A204.1 (cell line): ENCODE results near the gene DNAJC19.

Experiments used
- FAIRE-seq: peaks from 2 replicates; lab custom pipeline; 2012; peaks lifted over from hg19 to GRCh38; lab: Jason Lieb, UNC

The DNAJC19 gene

GRCh38 chr3:180961087-180961486, 28.4 kb downstream of the DNAJC19 start:
- FAIRE-seq, result no peak

GRCh38 chr3:180959691-180960090, 29.8 kb downstream of the DNAJC19 start:
- no peak for FAIRE-seq

DNA sequence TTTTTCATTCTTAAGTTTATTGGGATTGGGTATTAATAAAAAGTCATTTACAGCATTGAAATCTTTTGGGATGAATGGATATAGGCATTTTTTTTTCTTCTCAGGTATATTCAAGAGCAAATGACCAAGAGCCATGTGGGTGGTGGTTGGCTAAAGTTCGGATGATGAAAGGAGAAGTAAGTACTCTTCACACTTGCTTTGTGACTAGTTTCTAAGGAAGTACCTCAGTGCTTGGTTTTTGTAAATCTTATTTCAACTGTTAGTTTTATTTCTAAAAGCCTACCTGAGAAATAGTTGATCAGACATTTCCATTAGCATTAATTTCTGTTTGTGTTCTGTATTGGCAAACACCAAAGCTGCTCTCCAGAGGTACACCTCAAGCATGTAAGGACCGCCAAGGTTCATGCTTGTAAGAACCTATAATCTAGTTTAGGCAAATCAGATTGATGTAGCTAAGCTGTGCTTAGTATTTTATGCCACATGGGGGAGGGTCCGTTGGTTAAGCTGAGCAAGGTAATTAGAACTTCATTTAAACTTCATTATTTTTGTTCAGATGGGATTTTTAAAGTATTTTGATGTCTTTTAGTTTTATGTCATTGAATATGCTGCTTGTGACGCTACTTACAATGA, 41.7 kb downstream of the DNAJC19 start:
- no peak for FAIRE-seq

- no peak for FAIRE-seq
Observed at GRCh38 chr3:180940826-180941225, 48.7 kb downstream of the DNAJC19 start.

DNA sequence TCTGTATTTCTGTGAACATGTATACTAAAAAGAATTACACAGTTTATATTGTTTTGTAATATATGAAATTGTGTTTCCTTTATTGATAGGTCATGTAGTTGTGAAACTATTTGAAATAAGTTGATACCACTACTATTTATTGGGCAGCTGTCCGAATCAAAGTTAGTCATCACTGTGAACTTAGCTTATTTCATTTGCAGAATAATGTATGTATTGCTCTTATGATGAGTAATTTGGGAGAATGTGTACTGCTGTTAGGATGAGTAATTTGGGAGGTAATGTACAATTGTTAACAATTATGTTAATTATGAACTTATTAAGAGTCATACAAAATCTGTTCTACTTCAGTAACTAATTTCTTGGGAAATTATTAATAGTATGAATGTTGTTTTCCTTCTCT, 54.9 kb downstream of the DNAJC19 start:
- FAIRE-seq, result no peak
